A673 (cell line): ENCODE results near the gene SPECC1L.

Experiments
- CTCF ChIP-seq: fragments of 300-800, 200-600 bp; sonication (generic); conservative IDR thresholded peaks from 2 replicates; pipeline ENCODE4 v1.5.1; 2017; ENCODE audit warnings: low read depth, mild to moderate bottlenecking, antibody characterized with exemption, low read length, moderate library complexity, mixed read lengths
- EZH2 ChIP-seq: fragments of 200-600 bp; sonication (generic); IDR thresholded peaks from 2 replicates; pipeline ENCODE4 v1.6.1; 2017; ENCODE audit warnings: borderline replicate concordance, low read depth, mild to moderate bottlenecking, mixed read lengths, antibody characterized with exemption, low read length; ENCODE audit not compliant: poor library complexity, severe bottlenecking

- TF ChIP-seq CTCF: no peak
- no peak for TF ChIP-seq EZH2
These were observed 184.4 kb downstream of the SPECC1L start for GRCh38 chr22:24455039-24455438.
